Astrocyte of the cerebellum (primary cell): ENCODE measurements around the gene PSMB7.

Experiments used
- DNase-seq: peaks from one replicate; pipeline ENCODE4 v3.0.0-alpha.2; 2011; ENCODE audit warnings: low read depth
- H3K4me3 ChIP-seq: 2 replicates; pipeline ENCODE4 v1.5.1; 2011; ENCODE audit warnings: mild to moderate bottlenecking, low read depth, low read length, moderate library complexity
- in situ Hi-C: cut with HindIII; loops from 2 replicates; pipeline ENCODE4 v1.10.0; 2017; ENCODE audit warnings: low sequenced_read_pairs
- TF ChIP-seq, protein P1 (sequence below): IDR thresholded peaks from 2 replicates; pipeline ENCODE4 v1.5.1; 2012; ENCODE audit warnings: low read length, low read depth, moderate library complexity, mild to moderate bottlenecking; ENCODE audit errors: missing control alignments

Gene PSMB7

DNA sequence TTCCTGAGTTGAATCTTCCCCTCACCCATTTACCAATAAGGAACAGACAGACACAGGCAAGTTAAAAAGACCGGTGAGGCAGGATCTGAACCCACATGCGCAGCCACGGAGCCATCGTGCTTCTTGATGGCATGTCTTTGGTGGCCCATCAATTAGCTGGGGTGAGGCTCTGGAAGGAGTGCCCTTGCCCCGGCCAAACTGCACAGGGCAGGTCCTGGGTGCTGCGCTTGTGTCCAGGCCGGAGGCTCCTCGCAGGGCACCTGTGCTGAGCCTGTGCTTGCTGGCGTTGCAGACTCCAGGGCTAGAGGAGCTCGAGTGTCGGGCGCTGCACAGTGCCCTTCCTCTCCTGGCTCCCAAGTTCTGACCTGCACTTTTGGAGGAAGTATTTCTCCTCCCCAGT lies 66.4 kb downstream of the PSMB7 start:
- H3K4me3 ChIP-seq: no peak overlapping the region
- in situ Hi-C loops: no loop called here
- TF ChIP-seq, protein P1, sequence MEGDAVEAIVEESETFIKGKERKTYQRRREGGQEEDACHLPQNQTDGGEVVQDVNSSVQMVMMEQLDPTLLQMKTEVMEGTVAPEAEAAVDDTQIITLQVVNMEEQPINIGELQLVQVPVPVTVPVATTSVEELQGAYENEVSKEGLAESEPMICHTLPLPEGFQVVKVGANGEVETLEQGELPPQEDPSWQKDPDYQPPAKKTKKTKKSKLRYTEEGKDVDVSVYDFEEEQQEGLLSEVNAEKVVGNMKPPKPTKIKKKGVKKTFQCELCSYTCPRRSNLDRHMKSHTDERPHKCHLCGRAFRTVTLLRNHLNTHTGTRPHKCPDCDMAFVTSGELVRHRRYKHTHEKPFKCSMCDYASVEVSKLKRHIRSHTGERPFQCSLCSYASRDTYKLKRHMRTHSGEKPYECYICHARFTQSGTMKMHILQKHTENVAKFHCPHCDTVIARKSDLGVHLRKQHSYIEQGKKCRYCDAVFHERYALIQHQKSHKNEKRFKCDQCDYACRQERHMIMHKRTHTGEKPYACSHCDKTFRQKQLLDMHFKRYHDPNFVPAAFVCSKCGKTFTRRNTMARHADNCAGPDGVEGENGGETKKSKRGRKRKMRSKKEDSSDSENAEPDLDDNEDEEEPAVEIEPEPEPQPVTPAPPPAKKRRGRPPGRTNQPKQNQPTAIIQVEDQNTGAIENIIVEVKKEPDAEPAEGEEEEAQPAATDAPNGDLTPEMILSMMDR: no peak
- DNase-seq: no peak

GRCh38 chr9:124348363-124348762 lies 66.9 kb downstream of the PSMB7 start:
- in situ Hi-C loops: no loop called here
- TF ChIP-seq, protein P1: no peak
- H3K4me3 ChIP-seq: no peak overlapping the region
- no peak for DNase-seq

- DNase-seq: no peak
- TF ChIP-seq, protein P1: no peak
- no peak overlapping the region for H3K4me3 ChIP-seq
- in situ Hi-C loops: no loop called here
Observed at GRCh38 chr9:124347968-124348358, 67.3 kb downstream of the PSMB7 start.

DNA sequence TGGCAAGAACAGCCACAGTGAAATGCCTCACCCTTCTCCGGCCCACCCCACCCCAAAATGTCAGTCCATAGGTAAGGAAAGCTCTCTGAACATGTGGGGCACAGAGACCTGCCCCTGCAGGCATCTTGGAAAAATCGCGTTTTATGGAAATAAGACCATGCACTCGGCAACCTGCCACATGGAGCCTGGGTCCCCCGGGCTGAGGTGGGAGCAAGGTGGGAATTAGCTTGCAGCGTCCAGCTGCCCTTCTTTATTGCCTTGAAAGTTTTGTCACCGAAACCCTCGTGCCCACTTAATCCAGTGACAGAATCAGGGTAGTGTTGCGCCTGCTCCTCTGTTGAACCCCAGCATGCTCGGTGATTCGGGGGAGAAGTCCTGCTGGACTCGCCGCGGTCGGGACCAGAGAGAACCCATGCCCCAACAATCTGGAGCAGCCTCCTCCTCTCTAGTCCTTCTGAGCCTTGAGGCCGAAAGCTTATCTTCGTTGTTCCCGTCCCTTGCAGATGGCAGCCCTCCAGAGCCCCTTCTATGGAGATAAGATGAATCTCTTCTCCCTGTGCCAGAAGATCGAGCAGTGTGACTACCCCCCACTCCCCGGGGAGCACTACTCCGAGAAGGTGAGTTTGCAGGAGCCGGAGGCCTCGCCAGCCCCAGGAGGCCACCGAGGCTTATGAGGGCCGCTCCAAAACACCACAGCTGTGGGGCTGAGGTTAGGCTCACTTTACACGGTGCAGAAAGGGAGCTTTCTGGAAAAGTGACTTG lies 67.9 kb downstream of the PSMB7 start:
- TF ChIP-seq, protein P1: no peak
- DNase-seq: no peak
- in situ Hi-C loops: no loop called here
- H3K4me3 ChIP-seq: no peak overlapping the region

- in situ Hi-C loops: no loop called here
- H3K4me3 ChIP-seq: no peak overlapping the region
Observed at GRCh38 chr9:124346347-124347163, 68.7 kb downstream of the PSMB7 start.

DNA sequence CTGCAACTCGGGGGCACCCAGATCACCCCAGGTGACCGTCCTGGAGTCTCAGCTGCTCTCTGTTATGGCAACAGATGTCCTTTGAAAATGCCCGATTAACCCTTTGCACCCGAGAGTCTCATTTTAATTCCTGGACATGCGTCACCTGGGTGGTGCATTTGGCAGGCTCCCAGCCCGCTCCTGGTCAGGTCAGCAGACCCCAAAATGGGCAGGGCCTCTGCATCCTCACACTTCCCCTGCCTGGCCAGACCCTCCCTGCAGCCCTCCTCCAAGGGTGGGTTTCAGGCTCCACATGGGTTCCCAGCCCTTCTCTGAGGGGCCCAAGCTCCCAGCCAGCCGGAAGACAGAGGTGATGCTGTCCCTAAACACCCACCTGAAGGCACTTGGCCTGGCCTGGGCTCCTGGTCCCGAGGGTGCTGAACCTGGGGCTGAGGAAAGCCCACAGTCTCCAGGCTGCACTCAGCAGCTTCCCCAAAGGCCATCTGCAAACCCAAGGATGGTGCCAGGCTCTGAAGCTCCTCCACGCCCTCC lies 69.4 kb downstream of the PSMB7 start:
- in situ Hi-C loops: no loop called here
- no peak for DNase-seq
- TF ChIP-seq, protein P1: no peak
- no peak overlapping the region for H3K4me3 ChIP-seq

More at GRCh38 chr9:124346347-124347163, 68.7 kb downstream of the PSMB7 start:
- no peak for DNase-seq
- TF ChIP-seq, protein P1: no peak
